MG63 (cell line): ENCODE measurements around the gene KCTD18. TPM values are rescaled to one million over a fixed set of nuclear protein-coding genes. Genes with fewer than 3 reads are reported as not detected.

Experiments
- DNase-seq: peaks from one replicate; pipeline ENCODE4 v3.0.0-alpha.2; 2020
- H3K27me3 ChIP-seq: fragments of 250-450 bp; sonication (Bioruptor Pico); 2 replicates; pipeline ENCODE4 v1.5.1; 2020; ENCODE audit warnings: mild to moderate bottlenecking, moderate library complexity
- H3K36me3 ChIP-seq: fragments of 250-450 bp; sonication (Bioruptor Pico); 2 replicates; pipeline ENCODE4 v1.5.1; 2020; ENCODE audit warnings: mild to moderate bottlenecking, moderate library complexity
- H3K4me3 ChIP-seq: fragments of 250-450 bp; sonication (Bioruptor Pico); 2 replicates; pipeline ENCODE4 v1.5.1; 2020; ENCODE audit warnings: mild to moderate bottlenecking, moderate library complexity
- H3K9me3 ChIP-seq: fragments of 250-450 bp; sonication (Bioruptor Pico); 2 replicates; pipeline ENCODE4 v1.5.1; 2020; ENCODE audit warnings: mild to moderate bottlenecking, moderate library complexity
- total RNA-seq: library from RNA; depleted of rRNA; stranded (reverse); fragments of >200 nt; shearing (Covaris generic); gene quantifications from 2 replicates; pipeline ENCODE4 v1.2.3, GENCODE V29; 2014; ENCODE audit warnings: low replicate concordance

Gene KCTD18
- total RNA-seq, 1 experiment from 2014 or later = 13.0 TPM

DNA sequence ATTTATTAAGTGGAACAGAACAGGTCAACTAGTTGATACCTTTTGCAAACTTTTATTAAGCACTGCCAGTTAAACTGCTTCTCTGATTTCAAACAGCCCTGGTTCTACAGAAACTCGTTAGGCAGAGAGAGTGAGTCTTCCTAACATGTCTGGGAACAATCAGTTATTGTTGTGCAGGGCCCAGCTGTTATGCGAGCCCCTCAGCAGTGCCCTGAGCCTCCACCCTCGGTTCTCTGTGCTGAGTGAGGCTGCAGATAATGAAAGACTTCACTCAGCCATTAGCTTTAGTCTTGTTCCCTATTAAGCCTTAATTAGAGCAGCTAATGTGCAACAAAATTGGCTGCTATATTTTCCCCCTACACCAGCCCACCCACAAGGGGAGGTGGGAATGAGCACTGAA lies 39.6 kb downstream of the KCTD18 start:
- H3K27me3 ChIP-seq = no peaks in the 10 kb centered on the region
- H3K9me3 ChIP-seq = no peaks in the 10 kb centered on the region
- H3K36me3 ChIP-seq = peaks cover 39% of the 10 kb centered on the region
- no peak overlapping the region for H3K4me3 ChIP-seq
- DNase-seq = no peak

DNA sequence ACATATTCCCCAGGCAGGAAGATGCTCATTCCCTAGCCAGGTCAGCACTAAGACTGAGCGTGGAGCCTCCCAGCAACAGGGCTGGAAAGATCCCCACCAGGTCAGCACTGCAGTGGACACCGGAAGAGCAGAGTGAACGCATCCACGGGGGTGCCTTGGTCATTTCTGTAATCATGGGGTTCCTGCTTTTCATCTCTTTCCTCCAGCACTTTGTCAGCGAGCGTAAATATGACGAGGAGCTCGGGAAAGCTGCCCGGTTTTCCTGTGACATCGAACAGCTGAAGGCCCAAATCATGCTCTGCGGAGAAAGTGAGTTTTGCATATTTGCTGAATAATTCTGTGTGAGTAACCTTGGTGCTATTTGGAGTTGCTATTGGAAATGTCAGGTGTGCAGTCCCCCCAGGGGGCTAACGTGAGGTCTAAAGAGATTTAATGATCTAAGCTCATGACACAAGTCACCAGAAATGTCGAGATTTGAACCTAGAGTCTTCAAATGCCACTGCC lies 40.1 kb downstream of the KCTD18 start:
- no peaks in the 10 kb centered on the region for H3K27me3 ChIP-seq
- H3K9me3 ChIP-seq = no peaks in the 10 kb centered on the region
- DNase-seq = no peak
- H3K36me3 ChIP-seq = peaks cover 39% of the 10 kb centered on the region
- no peak overlapping the region for H3K4me3 ChIP-seq

DNA sequence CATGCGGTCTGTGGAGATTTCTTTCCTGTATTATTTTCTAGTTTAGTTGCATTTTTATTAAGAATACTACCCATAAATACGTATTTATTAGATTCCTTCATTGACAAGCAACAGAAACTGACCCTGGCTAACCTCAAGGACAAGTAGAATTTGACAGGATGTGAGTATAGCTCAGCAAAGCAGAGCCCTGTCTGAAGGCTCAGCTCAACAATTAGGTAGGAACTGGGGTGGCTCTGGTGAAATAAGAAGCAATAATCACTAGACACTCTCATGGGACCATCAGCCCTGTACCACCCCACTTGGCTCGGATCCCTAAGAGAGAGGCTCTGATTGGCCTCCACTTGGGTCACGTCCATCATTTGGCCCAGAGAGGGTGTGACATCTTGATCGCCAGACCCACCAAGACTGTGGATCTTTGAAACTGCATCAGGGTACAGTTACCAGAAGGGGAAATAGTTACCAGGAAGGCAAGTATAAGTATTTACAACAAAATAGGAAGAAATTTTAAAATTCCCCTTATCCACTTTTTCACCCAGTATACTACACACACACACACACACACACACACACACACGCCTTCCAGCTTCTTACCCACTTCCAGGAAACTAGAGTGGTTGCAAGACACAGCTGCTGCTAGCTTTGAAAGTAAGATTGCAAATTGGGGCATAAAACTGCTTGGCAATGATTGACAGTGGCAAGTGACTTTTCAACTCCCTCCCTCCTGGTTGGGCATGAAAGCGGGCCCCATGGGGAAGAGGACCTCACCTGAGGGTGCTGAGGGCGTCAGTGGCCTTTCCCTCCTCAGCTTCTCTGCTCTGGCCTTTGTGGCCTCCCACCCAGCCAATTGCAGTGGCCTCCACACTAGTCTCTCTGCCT lies 41.8 kb downstream of the KCTD18 start:
- H3K4me3 ChIP-seq = no peak overlapping the region
- H3K36me3 ChIP-seq = peaks cover 49% of the 10 kb centered on the region
- no peaks in the 10 kb centered on the region for H3K27me3 ChIP-seq
- no peaks in the 10 kb centered on the region for H3K9me3 ChIP-seq
- no peak for DNase-seq

DNA sequence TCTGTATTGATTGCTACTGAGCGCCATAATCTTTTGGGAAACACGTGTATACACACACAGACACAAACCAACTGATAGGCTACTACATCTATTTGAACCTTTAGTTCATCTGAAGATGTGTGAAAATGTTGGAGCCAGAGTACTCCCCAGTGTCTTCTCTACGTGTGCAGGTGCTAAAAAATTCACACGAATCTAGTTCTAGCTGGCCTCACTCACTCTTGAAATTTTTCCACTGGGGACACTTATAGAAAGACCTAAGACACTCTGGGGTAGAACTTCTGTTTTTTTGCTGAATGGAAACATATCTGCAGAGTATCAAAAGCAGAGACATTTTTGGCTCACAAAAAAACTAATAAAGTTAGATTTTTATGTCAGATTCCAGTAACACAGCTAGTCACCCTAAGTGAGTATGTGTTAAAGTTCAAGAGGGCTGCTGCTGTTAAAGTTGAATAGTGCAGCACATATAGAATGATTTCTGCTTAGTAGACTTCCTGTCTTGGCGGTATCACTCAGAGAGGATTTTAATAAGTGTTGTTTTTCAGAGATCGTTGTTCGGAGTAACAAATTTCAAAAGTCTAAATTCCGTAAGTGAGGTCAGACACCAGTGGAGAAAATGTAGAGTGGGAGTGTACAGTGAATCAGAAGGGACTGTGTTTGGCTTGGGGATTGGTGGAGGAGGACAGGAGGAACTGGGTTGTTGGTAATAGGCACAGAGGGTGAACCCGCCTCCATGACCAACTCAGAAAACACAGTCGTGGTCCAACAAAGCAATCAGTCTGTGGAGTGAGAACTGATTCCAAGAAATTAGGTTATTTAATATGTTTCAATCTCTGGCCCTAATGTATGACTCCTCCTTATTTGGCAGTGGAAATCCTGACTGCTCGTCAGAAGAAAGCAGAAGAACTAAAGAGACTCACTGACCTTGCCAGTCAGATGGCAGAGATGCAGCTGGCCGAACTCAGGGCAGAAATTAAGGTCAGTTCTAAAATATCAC lies 43.1 kb downstream of the KCTD18 start:
- Histone ChIP-seq H3K27me3 (no peaks in the 10 kb centered on the region), H3K4me3 (no peak overlapping the region), H3K36me3 (peaks cover 55% of the 10 kb centered on the region), H3K9me3 (no peaks in the 10 kb centered on the region)
- peak; percentile 4 for DNase-seq

DNA sequence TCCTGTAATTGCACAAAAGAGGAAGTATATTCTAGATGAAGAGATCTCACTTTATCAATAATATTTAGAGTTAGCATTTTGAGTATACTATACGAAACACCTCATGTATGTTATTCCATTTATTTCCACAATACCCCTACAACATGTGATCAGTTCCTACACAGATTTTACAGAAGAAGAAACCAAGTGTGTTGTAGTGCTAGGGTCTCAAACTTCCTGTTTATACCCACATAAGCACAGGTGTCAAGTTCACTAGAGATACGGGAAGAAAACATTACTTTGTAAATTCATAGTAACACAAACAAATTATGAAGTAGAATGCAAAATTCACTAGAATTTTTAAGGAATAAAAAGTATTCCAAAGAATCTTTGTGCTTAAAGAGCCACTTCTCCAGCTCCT lies 46.4 kb downstream of the KCTD18 start:
- no peak for DNase-seq
- Histone ChIP-seq H3K36me3 (peaks cover 47% of the 10 kb centered on the region), H3K9me3 (no peaks in the 10 kb centered on the region), H3K4me3 (no peak overlapping the region), H3K27me3 (no peaks in the 10 kb centered on the region)

DNA sequence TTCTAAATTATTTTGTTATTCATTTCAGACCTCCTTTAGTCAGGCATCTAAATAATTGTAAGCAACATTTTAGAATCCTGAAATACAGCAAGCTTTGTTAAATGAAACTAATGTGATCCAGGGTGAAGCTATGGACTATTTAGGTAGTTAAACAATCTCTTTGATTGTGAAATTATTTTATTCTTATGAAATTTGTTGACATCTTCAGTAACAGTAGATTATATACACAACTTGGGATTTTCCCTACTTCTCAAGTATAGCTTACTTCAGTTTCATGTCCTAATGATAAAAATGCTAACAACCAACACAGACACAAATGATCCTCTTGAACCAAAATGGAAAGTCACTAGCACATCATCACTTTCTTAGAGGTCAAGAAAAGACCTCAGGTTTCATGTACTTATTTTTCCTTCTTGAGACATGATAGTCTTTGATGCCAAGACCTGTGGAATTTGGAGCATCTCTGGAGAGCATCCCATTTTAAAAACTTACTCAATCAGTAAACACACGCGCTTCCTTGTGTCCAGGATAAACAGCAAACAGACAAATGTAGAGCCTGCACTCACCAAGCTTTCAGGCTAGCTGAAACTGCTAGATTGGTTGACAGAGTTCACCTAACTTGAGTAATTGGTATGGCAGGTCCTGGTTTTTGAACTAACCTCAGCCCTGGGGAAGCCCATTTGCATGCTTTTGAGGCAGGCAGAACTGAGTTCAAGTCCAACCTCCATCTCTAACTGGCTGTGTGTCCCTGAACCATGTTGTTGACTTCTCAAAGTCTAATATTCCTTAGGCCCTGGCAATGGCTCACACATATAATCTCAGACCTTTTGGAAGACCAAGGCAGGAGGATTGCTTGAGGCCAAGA lies 47.8 kb downstream of the KCTD18 start:
- Histone ChIP-seq H3K27me3 (no peaks in the 10 kb centered on the region), H3K4me3 (no peak overlapping the region), H3K36me3 (peaks cover 38% of the 10 kb centered on the region), H3K9me3 (no peaks in the 10 kb centered on the region)
- no peak for DNase-seq

DNA sequence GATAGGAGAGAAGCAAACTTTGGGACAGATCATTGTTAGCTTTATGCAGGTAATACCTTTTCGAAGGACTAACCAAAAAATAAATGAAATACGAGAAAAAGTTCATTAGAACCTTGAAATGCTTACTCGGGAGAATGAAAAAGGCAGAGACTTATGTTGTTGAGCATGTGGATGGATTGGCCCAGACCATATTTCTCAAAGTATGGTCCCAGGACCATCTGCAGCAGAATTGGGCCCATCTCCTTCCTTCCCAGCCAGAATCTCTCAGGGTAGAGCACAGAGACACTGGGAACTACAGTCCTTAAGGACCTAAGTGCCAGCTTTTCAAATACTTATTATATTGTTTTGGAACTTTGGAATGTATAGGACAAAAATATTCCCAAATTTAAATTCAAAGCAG lies 50.8 kb downstream of the KCTD18 start:
- no peak for DNase-seq
- no peaks in the 10 kb centered on the region for H3K27me3 ChIP-seq
- no peaks in the 10 kb centered on the region for H3K9me3 ChIP-seq
- H3K4me3 ChIP-seq = no peak overlapping the region
- H3K36me3 ChIP-seq = peaks cover 29% of the 10 kb centered on the region

DNA sequence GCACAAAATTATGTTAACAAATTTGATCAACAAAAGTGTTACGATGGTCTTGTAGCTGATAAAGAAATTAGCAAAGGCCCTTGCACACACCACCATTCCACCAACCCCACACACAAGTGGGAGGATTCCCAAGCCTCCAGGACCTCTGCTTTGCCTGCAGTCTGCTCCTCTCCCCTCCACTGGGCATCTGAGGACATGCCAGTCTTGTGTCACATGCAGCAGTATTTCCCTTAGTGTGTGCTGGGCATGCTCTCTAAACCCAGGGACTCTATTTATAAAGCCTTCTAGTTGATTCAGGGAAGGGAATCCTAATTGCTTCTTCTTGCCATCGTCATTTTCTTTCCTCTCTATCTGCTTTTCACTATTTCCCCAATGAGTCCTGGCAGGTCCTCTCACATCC lies 53.3 kb downstream of the KCTD18 start:
- no peak overlapping the region for H3K4me3 ChIP-seq

DNA sequence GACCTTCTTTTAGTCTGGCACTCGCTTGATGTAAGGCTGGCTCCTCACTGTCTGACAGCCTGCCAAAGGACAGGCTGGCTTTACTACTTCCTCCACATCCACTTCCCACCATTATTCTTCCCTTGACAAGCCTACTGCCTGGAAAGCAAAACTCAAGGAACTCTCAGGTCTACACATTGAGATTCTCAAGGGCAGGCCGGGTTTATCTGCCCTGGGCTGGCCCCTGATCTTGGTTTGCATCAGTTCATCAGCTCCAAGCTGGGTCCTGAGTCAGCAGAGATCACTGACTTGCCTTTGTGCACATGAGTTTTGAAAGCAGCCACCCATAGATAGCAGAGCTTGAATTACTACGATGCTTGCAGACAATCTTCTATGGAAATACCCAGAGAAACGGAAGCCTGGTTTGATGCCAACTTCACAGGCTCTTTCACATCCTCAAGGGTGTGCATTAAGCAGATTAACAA lies 53.9 kb downstream of the KCTD18 start:
- Histone ChIP-seq H3K27me3 (no peaks in the 10 kb centered on the region), H3K9me3 (no peaks in the 10 kb centered on the region), H3K4me3 (no peak overlapping the region), H3K36me3 (peaks cover 10% of the 10 kb centered on the region)
- peak; percentile 24 for DNase-seq

More for the DNA sequence above, 53.3 kb downstream of the KCTD18 start:
- H3K27me3 ChIP-seq = no peaks in the 10 kb centered on the region
- H3K36me3 ChIP-seq = peaks cover 15% of the 10 kb centered on the region
- no peaks in the 10 kb centered on the region for H3K9me3 ChIP-seq
- no peak for DNase-seq

DNA sequence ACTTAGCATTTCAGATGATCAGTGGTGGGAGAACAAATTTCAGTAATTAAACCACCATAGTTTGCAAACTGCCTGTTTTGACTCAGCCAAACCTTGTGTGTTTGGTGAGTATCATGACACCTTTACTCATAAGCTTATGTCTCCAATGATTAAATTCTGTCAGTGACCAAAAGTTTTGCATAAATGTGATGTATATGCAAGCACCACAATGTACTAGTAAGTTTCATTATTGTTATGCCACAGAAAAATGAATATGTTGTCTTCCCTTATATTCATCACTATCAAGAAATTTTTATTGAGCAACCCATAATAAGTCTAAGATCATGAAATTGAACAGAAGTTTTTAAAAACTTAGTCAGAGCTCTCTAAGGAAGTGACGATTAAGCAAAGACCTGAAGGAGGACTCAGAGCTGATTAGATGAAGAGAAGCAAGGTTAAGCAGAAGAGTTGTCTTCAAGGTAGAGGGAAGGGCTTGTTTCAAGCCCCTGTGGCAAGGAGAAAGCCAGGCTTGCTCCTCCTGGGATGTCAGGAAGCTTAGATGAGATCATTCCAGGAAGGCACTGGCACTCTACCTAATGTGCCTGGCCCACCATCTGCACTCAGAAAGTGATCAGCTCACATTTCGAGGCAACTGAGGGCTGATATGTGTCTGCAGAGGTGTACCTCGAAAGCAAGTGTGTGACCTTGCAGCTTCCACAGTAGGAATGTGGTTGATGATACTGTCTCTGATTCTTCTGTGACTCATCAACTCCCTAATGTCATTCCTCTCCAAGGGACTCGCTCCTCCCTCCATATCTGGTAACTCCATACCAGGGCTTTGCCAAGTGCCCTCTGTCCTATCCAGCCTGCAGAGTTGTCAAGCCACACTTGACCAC lies 54.7 kb downstream of the KCTD18 start:
- Histone ChIP-seq H3K9me3 (no peaks in the 10 kb centered on the region), H3K4me3 (no peak overlapping the region), H3K36me3 (peaks cover 7% of the 10 kb centered on the region), H3K27me3 (no peaks in the 10 kb centered on the region)
- peak; percentile 11 for DNase-seq

DNA sequence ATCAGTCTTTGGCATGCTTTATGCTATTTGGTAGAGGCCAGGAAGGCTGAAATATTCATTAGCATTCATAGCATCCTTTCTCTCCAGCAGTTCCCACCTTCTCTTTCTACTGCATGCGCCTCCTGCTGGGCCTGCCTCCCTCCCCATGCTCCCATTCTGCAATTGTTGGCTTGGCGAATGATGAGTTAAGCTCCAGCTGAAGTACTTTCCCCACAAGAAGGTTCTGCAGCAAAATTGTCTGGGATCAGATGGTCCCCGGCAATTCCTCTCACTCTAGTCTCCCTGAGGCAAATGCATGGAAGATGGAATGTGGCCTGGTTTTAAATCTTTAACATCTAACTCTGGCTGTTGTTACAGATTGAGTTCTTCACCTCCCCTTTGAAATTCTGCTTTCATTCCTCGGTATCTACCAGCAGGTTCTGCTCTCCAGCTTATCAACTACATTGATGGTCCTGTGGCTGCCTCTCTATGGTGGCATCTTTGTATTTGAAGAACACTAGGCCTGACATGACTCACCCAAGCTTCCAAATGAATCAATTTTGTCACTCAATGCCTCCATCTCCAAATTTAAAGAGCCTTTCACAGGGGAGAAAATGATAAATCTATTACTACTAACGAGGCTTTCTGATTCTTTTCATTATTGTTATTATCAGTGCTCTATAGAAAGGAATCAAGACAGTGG lies 55.9 kb downstream of the KCTD18 start:
- H3K4me3 ChIP-seq = no peak overlapping the region
- no peaks in the 10 kb centered on the region for H3K27me3 ChIP-seq
- peaks cover 2% of the 10 kb centered on the region for H3K36me3 ChIP-seq
- H3K9me3 ChIP-seq = no peaks in the 10 kb centered on the region
- DNase-seq = no peak

DNA sequence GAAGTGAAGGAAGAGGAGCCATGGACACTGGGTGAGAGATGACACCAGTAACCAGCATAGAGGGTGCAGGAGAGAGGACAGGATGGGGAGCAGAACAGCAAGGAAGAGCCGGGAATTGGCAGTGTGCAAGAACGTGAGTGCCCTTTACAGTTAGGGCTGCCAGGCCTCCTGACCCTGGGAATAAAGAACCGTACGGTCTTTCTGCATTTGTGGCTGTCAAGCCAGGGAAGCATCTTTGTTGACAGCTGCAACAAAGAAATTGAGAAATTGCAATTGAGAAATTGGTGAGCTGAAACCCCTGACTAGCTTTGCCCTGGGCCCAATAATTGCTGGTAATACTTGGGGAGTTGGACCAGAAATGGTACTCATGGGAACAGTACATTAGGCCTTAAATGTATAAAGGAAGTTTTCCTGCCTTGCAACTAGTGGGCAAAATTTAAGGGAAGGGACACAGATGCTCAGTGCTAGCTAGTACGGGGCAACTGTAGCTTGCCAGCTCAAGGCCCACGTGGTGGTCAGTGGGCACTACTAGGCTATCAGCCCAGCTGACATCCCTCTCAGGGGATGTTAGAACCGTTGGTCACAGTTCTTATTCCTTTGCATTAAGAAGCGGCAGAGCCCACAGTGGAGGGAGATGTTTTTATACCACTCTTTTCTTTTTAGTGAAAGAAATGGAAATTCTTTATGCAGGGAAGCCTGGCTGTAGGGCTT lies 56.6 kb downstream of the KCTD18 start:
- Histone ChIP-seq H3K27me3 (no peaks in the 10 kb centered on the region), H3K36me3 (peaks cover 2% of the 10 kb centered on the region)
- no peak for DNase-seq

DNA sequence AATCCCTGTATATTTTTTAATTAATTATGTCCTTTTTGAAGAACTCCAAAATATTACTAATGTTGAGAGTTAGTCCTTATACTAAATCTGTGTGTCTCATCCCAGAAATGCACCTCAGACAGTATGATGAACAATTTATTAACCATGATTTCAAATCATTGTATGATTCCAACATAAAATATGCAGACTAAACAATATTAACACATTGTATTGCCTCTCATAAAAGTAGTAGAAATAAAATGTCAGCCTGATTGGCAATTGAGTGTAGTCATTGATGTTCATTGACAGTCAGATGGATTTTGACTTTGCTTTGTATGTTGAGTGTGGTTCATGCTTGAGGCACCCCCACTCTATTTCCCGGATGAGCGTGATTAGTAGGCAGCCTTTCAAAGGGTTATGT lies 57.5 kb downstream of the KCTD18 start:
- Histone ChIP-seq H3K4me3 (no peak overlapping the region), H3K9me3 (no peaks in the 10 kb centered on the region)

More for the DNA sequence above, 56.6 kb downstream of the KCTD18 start:
- H3K9me3 ChIP-seq = no peaks in the 10 kb centered on the region
- no peak overlapping the region for H3K4me3 ChIP-seq

DNA sequence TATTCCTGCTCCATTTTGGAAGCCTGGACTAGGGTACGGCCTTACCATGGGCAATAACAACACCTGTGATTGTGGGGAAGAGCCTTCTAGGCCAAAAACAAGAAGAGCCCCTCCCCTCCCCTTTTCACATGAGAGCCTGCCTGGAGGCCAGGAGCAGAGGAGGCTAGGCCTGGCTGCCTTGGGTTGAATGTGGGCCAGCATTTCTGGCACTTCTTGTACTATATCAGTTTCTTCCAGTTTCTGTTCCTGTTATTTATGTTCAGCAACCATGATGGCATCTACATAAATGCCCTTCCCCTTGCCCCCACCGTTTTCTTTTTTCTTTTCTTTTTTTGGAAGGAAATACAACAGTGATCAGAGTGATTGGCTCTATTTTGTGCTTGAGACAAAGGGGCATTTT lies 58.4 kb downstream of the KCTD18 start:
- H3K9me3 ChIP-seq = no peaks in the 10 kb centered on the region
- H3K27me3 ChIP-seq = no peaks in the 10 kb centered on the region
- H3K36me3 ChIP-seq = peaks cover 2% of the 10 kb centered on the region

More for the DNA sequence above, 57.5 kb downstream of the KCTD18 start:
- H3K27me3 ChIP-seq = no peaks in the 10 kb centered on the region
- H3K36me3 ChIP-seq = peaks cover 2% of the 10 kb centered on the region
- DNase-seq = no peak

More for the DNA sequence above, 58.4 kb downstream of the KCTD18 start:
- DNase-seq = no peak
- H3K4me3 ChIP-seq = no peak overlapping the region
